ENCODE results near the gene SDK2.

DNA sequence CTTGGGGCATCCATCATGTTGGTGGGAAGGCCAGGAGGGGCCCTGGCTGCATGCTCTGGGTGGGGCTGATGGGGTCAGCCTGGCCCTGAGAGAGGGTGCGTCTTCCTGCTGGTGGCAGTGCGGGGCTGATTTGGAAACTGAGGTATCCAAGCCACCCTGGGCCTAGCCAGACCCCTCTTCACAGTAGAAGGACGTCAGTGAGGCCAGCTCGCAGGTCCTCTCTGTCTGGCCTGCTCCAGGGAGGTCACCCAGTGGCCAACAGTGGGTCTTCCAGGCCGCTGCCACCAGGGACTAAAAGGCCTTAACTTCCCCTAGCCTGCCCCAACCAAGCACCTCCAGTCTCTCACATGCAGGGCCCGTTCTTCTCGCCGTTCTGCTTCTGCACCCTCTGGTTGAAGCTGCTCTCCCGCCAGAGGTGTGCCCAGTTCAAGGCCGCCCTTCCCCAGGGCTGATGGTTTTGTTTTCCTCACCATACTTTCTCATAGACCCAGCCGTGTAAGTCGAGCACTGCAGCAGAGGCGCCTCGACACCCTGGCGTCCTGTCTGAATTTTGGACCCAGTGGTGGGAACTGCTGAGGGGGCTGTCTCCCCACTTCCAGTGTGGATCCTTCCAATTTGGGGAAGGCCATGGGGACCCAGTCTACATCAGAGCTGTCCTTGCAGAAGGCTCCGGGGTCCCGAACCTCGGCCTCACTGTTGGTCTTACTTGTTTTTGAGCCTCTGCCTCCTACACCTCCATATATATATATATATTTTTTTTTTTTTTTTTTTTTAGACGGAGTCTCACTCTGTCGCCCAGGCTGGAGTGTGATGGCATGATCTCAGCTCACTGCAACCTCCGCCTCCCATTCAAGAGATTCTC is 289.6 kb downstream of the SDK2 start:
- TF ChIP-seq SIN3A (IDR thresholded peaks at IDR 0.05; ENCODE audit: borderline replicate concordance, insufficient read depth, low read length) (no peak), TAF1 (IDR thresholded peaks at IDR 0.05; ENCODE audit: borderline replicate concordance, insufficient read depth, low read length) (no peak), POLR2AphosphoS5 (IDR thresholded peaks at IDR 0.05; ENCODE audit: low read depth, low read length) (no peak), FOXP2 (optimal IDR thresholded peaks at IDR 0.05; ENCODE audit: borderline replicate concordance, extremely low read depth, extremely low read length, insufficient read depth) (no peak)
- TF ChIP-seq, protein P1, sequence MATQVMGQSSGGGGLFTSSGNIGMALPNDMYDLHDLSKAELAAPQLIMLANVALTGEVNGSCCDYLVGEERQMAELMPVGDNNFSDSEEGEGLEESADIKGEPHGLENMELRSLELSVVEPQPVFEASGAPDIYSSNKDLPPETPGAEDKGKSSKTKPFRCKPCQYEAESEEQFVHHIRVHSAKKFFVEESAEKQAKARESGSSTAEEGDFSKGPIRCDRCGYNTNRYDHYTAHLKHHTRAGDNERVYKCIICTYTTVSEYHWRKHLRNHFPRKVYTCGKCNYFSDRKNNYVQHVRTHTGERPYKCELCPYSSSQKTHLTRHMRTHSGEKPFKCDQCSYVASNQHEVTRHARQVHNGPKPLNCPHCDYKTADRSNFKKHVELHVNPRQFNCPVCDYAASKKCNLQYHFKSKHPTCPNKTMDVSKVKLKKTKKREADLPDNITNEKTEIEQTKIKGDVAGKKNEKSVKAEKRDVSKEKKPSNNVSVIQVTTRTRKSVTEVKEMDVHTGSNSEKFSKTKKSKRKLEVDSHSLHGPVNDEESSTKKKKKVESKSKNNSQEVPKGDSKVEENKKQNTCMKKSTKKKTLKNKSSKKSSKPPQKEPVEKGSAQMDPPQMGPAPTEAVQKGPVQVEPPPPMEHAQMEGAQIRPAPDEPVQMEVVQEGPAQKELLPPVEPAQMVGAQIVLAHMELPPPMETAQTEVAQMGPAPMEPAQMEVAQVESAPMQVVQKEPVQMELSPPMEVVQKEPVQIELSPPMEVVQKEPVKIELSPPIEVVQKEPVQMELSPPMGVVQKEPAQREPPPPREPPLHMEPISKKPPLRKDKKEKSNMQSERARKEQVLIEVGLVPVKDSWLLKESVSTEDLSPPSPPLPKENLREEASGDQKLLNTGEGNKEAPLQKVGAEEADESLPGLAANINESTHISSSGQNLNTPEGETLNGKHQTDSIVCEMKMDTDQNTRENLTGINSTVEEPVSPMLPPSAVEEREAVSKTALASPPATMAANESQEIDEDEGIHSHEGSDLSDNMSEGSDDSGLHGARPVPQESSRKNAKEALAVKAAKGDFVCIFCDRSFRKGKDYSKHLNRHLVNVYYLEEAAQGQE (IDR thresholded peaks at IDR 0.05; ENCODE audit: insufficient read depth in 1 of 2, low read depth in 2 of 2, low read length in 2 of 2), result no peak
